ENCODE results near the gene DCAF10.
"Not testable (repeated sequence)": the region's sequence is repeated elsewhere in the genome, so short reads cannot be mapped to it uniquely, and the experiment has no call there.

Gene DCAF10

GRCh38 chr9:37796232-37796631, 4.4 kb upstream of the DCAF10 start:
- no peak overlapping the region for H3K4me3 ChIP-seq (ENCODE audit: low read depth, low read length)
- no peak for TF ChIP-seq CTCF (IDR thresholded peaks at IDR 0.05; ENCODE audit: borderline replicate concordance, insufficient read depth, low read depth, low read length)

- no peak overlapping the region for H3K4me3 ChIP-seq (ENCODE audit: low read depth, low read length)
- no peak for TF ChIP-seq CTCF (IDR thresholded peaks at IDR 0.05; ENCODE audit: borderline replicate concordance, insufficient read depth, low read depth, low read length)
Observed at GRCh38 chr9:37798677-37799076, 1.9 kb upstream of the DCAF10 start.

- TF ChIP-seq CTCF (IDR thresholded peaks at IDR 0.05; ENCODE audit: borderline replicate concordance, insufficient read depth, low read depth, low read length): no peak
- peak overlapping the region; percentile 80 for H3K4me3 ChIP-seq (ENCODE audit: low read depth, low read length)
Observed at GRCh38 chr9:37801287-37801850, 772 bp downstream of the DCAF10 start.

- no peak for TF ChIP-seq CTCF (IDR thresholded peaks at IDR 0.05; ENCODE audit: borderline replicate concordance, insufficient read depth, low read depth, low read length)
- H3K4me3 ChIP-seq (ENCODE audit: low read depth, low read length): peak overlapping the region; percentile 80
Observed at GRCh38 chr9:37801959-37802711, 1.5 kb downstream of the DCAF10 start.

- no peak for TF ChIP-seq CTCF (IDR thresholded peaks at IDR 0.05; ENCODE audit: borderline replicate concordance, insufficient read depth, low read depth, low read length)
- H3K4me3 ChIP-seq (ENCODE audit: low read depth, low read length): no peak overlapping the region
Observed at GRCh38 chr9:37806271-37806670, 5.7 kb downstream of the DCAF10 start.

GRCh38 chr9:37809676-37810075, 9.1 kb downstream of the DCAF10 start:
- not testable (repeated sequence) for H3K4me3 ChIP-seq (ENCODE audit: low read depth, low read length)

- H3K4me3 ChIP-seq (ENCODE audit: low read depth, low read length): no peak overlapping the region
- no peak for TF ChIP-seq CTCF (IDR thresholded peaks at IDR 0.05; ENCODE audit: borderline replicate concordance, insufficient read depth, low read depth, low read length)
Observed at GRCh38 chr9:37811906-37812476, 11.4 kb downstream of the DCAF10 start.
